Heart left ventricle (tissue), 13 donors: ENCODE data around the gene HOMEZ.
"Not testable (repeated sequence)": the region's sequence is repeated elsewhere in the genome, so short reads cannot be mapped to it uniquely, and the experiment has no call there.

ENCODE experiments used
- CTCF ChIP-seq, 12 donors: fragments of 200-600 bp; sonication (generic) in 4 of 12; IDR thresholded peaks; one replicate each; pipeline versions ENCODE4 v1.5.0 to v1.8.0; 2018 to 2022; ENCODE audit warnings: antibody characterized with exemption in 12 of 12, mild to moderate bottlenecking in 5 of 12
- POLR2A ChIP-seq, 2 donors: fragments of 450-650 bp; IDR thresholded peaks; one replicate each; pipeline ENCODE4 v1.6.1; 2017; ENCODE audit warnings: antibody characterized with exemption in 2 of 2, mild to moderate bottlenecking in 2 of 2, moderate library complexity in 2 of 2
- donor health status: ischemic (EF 13 %, LVEDD 7.1; RV severe dilation, severe dysfunction).
- donor health status: DM: no; HTN: yes; CAD: no.
- donor health status: DM: no; HTN: no; CAD: no.
- donor health status: ischemic (EF 25% LVEDD 6.9; RV normal size, moderate dysfunction).
- donor health status: ischemic (EF 25% LVEDD 5.7; RV mildly dilated, moderate dysfunction).
- donor health status: ischemic (EF 35%, LVEDD 5.7; RV mildly dilated, moderate dysfunction).
- donor health status: nonischemic (EF 11% LVEDD 7.7; RV severe dilation, severe dysfunction).
- donor health status: DM: yes; HTN: yes; CAD: no.
- donor health status: PGD.
- donor health status: ischemic (EF 29% LVEDD 5.4; RV normal size, mild dysfunction).
- donor health status: nonischemic (EF 23%, LVEDD 6.1; RV moderate dilation, normal function).

- not testable (repeated sequence) for TF ChIP-seq CTCF, POLR2A (IDR thresholded peaks at IDR 0.05)
These were observed 8.0 kb downstream of the HOMEZ start for GRCh38 chr14:23277928-23278327.
